CD4-positive, alpha-beta T cell treated with Interleukin-12 subunit alpha and Interleukin-12 subunit beta, for 1 hour (primary cell): ENCODE measurements around the gene NLGN1.

Source experiments
- DNase-seq: peaks from one replicate; pipeline ENCODE4 v3.0.0-alpha.2; 2020

NLGN1 gene

DNA sequence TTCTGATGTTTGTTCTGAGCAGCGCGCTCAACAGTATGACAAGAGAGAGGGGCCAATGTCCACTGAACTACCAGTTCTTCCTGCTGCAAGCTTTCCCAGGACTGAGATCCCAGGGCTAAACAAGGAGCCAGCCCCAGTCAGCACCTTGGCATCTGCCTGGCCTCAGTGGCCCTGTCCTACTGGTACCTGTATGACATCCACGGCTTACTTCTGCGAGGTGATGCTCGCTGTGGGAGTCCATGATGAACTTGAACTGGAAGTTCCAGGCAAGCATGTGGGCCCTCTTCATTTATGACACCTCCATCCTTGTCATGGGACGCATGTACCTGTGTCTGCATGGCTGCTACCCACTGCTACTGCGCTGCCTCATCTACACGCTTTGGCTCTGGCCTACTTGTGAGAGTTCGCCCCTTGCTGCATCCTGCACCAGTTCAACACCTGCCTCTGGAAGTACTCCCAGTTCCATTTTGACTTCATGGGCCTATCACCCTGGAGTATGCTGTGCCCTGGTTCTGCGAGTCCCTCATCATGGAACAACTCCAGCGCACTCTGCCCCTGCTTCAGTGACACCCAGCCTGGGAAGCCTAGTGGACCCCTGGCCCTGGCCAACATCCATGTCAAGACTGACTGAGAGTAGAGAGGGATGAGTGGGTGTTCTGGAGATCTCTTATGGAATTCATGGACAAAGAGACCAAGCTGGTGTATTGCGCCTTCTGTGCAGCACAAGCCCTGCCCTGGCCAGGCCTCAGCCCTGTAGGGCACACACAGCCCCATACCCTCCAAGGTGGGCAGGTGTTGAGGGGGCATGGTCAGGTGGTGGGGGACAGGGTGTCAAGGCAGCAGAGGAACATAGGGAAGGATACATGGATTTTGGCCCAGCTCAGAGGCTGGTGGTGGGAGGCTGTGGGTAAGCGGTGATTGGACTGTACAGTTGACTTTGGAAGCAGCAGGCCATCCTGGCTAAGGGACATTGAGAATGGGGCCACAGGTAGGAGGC, 246.8 kb downstream of the NLGN1 start:
- no peak for DNase-seq

DNA sequence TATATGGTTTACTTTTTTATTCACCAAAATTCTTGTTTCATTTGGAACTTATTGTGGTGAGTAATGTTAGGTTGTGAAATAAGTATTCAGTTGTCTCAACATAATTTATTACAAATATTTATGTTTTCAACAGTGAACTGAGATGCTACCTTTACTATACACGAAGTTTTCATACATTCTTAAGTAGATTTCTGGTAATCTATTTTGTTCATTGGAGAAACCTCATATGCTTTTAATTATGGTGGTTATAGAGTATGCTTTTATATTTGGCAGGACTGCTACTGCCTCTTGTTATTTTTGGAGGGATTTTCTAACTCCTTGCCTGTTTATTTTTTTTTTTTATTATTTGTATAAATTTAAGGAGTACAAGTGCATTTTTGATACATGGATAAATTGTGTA, 253.1 kb downstream of the NLGN1 start:
- DNase-seq: no peak

DNA sequence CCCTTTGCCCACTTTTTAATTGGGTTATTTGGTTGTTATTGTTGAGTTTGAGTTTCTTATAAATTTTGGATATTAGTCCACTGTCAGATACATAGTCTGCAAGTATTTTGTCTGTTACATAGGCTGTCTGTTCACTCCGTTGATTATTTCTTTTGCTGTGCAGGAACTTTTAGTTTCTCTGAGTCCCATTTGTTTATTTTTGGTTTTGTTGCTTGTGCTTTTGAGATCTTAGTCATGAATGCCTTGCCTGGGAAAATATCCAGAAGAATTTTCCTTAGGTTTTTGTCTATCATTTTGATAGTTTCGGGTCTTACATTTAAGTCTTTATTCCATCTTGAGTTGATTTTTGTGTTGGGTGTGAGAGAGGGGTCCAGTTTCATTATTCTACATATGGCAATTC, 254.5 kb downstream of the NLGN1 start:
- no peak for DNase-seq

DNA sequence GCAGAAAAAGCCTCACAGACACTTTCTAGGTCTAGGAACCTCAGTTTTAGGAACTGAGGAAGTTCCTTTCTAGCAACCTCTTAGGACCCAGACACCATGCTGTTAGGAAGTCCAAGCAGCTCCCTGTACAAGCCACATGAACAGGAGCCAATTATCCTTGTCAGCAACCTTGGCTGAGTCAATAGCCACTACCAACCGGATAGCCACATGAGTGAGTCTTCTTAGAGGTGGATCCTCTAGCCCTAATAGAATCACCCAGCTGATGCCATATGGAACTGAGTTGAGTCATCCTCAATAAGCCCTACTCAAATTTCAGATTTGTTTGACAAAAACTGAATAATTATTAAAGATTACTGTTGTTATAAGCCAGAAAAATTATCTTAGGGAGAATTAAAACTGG, 256.2 kb downstream of the NLGN1 start:
- no peak for DNase-seq

DNA sequence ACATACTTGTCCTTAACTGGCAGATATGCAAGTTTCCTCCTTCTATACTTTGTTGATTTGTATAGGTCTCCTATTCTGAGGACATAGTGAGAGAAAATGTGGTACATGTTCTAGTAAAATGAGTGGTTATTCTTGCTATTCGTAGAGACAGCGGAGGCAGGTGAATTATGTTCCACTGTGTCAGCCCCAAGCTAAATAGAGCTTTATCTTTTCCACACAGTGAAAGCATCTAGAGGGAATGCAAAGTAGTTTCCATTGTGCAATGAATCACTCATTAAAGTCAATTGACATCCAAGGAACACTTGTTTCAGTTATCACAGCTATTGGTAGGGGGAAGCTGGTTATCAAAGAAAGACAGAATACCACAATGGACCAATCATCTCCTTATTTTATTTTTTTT, 262.4 kb downstream of the NLGN1 start:
- no peak for DNase-seq

DNA sequence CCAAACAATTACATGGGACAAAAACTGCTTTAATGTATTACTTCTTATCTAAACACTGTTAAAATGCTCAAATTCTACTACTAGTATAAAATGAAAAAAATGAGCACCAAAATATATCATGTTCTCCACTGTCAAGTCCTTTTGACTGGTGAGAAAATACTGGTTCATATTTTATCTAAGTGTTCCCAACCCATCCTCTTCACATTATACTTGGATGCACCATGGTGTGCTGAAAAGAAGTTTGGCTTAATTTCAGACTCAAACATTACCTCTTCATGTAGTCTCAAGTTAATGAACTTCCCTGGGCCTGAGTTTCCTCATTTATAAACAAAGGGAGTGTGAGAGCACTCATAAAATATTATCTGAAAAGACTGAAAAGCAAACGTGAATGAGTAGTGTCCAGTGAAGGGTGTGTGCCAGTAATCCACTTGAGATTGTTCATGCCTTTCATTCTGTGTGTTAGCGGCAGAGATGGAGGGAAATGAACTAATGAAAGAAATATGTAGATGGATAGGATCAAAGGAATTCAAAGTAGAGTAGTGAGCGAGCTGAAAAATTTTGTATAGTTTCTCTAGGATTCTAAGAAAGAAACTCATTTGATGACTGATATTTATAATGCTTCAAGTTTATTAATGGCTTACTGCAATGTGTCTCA, 263.2 kb downstream of the NLGN1 start:
- DNase-seq: no peak

DNA sequence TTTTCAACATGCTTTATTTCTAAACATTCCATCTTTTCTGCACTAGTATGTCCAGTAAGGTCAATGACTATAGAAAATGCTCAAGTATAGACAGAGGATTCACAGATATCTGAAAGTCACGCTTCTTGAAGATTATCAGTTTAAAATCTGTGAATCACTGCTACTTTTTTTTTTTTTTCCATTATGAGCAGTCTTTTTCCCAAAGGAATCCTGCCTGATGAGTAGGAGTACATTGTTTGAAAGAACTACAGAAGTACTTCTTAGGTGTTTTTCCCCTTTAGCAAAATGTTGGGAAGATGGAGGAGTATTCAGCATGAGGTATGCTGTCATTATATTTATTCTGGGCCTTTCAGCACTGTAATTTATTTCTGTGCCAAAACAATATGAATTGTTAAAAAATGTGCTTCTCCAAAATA, 266.2 kb downstream of the NLGN1 start:
- DNase-seq: no peak

DNA sequence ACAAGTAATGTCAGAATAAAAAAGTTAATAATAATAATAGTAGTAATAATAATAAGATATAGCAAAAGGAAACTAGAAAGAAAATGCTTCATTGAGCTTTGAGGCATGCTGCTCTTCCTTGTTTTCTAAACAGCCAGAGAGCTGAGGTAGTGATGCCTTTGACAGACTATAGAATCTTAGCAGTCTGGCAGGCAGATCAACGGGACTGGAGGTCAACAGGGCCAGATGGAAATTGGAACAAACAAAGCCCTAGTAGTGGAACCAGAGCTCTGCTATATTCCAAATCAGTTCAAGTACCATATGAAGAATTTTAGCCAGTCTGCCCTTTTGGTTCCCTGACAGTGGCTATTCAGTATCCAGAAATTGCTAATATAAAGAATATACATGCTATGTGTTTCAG, 278.6 kb downstream of the NLGN1 start:
- DNase-seq: no peak

DNA sequence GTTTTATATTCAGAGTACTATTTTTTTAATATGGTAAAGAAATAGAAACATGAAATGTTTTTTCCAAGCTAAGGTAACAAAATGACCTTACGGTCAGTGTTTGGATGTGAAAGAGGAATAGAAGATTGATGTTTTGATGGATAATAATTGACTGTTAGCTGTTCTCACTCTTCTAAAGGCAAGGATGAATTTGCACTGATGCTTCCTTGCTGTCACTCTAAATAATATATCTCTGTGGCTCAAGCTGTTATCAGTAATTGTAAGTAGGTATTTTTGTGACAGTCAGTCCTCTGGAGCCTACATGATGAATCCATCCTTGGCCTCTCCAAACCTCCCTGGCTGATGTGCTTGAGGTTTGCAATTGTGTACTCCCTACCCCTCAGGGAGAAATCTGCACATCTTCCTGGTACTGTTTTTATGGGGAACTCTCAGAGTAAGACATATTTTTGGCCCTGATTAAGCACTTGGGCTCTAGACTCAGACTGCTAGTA, 283.7 kb downstream of the NLGN1 start:
- DNase-seq: no peak

DNA sequence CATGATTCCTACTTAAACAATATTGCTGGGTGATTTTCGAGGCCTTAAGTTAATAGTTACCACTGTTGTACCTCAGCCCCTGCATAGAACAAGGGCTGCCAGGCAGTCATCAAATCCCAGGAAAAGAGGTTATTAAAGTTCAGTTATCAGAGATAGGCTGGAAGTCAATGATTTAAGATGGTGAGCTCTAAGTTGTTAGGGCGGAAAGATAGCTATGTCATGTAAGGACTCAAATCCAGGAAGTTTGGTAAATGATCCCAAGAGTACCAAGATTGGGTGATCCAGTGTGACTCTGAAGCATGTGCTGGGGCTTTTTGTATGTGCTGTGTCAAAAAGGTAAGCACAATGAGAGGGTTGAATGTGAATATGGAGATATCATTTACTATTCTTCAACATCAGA, 287.9 kb downstream of the NLGN1 start:
- DNase-seq: no peak

DNA sequence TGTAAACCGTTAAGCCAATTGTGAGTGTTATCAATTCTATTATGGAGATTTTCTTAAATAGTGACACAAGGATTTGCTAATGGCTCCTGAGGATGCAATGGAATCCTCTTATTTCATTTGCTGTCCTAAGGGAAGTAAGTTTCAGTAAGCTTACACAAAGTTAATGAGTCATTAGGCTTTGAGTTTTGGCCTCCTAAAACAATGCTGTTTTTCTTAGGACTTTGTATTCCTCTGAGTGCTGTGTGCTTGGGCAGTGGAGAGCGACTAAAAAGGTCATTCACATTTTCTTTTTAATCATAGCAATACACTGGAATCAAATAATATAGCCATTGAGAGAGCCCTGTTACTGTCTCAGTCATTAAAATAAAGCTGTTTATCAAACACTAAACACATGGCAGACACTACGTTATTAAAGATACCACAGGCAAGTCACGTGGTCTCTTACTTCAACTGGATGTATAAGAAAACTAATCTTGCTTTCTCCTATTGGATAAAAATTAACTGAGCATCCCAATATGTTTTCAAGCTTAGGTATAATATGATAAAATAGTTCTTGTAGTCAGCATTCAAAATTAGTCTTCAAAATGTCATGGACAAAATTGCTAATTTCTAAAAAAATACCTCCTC, 290.8 kb downstream of the NLGN1 start:
- no peak for DNase-seq

DNA sequence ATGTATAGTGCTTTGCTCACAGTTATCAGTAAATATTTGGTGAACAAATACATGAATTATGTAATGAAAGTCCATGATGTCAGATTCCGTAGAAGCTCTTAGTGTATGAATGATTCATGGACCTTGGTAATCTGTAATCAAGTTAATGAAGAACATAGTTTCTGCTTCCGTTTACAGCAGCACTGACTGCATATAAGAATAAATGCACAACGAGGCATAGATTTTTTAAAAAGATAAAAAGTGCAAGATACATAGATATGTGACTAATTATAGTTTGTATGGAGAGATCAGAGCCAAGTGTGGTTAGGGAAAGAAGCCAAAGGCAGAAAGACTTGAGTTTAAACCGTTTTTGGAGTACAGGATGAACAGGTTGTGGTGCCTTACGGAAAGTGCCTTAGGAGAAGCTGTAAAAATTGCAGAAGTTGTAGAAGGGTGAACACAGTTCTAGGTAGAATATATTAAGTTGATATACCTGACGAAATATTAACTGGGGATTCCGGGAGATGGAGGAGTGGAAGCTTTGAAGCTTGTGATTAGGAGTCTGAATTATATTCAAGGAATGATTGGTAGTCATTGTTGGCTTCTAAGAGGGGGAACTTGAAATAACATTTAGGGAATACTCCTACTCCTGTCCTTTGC, 293.1 kb downstream of the NLGN1 start:
- no peak for DNase-seq

DNA sequence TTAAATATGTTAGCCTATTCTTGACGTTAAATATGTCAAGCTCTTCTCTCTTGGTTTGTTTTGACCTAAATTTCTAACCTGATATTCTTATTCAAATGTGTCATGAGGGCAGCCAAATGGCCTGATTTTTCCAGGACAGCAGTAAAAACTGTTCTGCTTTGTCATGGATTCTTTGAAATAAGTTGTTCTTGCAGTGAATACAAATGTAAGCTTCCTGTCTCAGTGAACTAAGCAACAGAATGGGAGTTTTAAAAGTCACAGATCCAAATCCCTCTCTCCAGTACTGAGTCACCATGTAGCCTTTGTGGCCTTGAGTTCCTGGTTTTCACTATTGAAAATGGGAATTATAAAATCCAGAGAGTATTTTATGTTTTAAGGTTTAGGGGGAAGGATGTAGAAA, 301.8 kb downstream of the NLGN1 start:
- no peak for DNase-seq

DNA sequence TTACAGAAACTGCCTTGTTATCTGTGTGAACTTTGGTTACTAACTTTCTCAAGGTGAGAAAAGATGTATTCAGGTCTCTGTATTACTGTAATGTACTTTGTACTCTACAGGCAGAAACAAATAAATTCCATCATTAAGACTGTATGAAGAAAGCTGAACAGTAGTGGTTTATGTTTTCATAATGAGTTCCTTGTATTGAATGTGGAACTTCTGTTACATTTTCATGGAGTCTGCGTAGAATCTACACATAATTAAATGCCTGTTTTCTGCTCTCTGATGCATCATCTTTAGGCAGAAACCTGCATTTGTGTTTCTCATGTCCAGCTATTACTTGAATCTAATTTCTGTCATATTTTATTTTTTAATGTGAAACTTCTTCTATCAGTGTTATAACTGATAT, 302.8 kb downstream of the NLGN1 start:
- no peak for DNase-seq

DNA sequence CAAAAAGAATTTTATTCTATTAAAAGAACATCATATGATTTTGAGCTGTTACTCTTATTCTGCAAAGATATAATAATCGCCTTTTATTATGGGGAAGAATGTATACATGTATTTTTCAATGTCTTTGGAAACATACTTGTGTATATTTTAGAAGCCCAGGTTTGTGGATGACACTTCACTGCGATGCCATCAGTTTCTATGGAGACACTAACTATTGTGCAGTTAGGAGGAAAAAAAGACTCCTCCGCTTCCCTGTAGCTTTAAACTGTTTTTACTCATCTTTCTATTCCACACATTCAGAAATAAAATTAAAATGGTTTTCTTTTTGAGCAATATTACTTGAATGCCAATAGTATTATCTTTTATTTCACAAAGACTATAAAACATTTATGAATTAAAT, 305.0 kb downstream of the NLGN1 start:
- DNase-seq: no peak

DNA sequence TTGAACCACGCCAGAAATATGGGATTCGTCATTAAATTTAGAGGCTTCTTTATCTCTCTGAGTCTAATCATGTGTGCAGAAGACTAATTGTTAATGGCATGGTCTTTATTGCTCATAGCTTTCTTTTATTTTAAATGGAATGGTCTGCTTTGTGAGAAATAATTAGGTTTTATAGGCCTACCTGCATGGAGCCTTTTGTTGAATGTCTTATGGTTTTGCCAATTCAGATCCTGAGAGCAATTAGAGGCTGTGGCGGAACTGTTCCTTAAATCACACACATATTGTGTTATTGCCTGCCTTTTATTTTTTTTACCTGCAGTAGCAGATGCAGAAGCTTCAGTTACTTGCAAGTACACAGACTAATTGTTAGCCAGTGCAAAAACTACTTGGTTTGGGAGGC, 306.2 kb downstream of the NLGN1 start:
- no peak for DNase-seq

DNA sequence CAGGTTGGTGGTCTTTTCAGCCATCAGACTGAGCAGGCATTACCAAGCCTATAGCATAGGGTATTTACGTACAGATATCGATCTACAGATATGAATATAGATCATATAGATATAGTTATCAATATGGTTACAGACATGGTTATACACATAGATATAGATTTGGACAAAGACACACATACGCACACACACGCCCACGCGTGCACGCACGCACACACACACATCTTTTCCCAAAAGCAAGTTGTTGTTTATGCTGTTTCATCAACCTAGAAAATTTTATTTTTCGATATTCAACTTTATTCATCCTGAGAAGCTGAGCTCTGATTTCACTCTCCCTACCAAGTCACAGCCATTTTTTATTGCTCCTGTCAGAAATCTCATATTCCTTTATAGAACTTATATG, 309.1 kb downstream of the NLGN1 start:
- DNase-seq: no peak

DNA sequence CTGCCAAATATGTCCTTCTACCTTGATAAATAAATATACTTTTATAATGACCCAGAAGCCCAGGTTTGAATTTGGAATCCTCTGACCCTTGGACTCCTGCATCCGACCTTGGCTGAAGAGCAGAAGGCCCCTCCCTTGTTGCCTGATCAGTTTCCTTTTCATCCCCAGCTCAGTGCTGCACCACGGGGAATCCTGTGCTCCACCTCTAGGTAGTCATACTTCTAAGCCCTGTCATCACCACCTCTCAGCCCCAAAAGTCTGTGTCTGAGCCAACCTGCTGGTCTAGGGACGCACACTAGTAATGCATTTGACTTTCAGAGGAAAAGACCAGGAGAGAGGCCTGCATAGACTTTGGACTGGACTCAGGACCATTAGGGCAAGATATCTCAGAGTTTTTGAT, 310.6 kb downstream of the NLGN1 start:
- DNase-seq: no peak

DNA sequence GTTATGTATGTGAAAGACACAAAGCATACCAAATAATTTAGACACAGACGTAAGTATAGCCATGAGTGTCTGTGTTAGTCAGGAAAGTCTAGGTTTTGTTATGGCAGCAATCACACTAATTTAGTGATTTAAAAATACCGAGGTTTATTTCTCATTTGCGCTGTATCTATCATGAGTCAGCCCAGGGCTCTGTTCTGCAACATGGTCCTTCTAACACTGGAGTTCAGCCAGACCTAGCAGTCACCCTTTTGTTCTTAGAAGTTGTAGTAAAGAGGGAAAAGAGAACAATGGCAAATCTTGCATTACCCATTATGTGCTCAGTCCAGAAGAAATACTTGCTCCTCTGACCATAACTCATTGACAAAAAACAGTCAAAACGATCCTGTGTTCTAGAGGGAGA, 311.5 kb downstream of the NLGN1 start:
- no peak for DNase-seq

DNA sequence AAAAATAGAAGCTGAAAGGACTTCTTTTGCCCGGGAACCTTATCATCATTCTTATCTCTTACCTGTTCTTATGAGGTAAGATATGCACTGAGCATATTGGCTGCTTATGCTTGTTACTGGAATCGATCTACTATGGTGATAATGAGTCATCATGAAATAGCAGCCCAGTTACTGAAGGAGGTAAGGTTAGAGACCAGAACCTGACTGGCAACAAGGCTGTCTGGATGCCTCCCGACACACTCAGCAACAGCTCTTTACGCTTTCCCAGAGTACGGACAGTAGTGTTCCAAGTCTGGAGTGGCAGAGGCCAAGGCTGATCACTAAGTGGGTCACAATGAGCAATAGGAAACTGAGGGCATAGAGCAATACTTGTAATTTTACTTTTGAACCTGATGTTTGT, 314.1 kb downstream of the NLGN1 start:
- no peak for DNase-seq

DNA sequence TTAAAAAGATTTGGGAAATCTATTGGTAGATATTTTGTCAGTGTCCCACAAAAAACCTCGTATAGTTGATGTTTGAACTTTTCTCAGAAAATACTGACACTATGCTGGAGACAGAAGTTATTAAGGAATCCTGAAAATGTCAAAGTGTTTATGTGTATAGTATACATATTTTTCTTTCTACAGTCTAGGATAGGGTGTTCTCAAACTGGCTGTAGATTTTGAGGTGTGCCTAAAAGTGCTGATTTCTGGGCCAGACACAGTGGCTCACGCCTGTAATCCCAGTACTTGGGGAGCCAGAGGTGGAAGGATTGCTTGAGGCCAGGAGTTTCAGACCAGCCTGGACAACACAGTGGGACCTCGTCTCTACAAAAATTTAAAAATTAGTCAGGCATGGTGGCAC, 322.0 kb downstream of the NLGN1 start:
- no peak for DNase-seq

DNA sequence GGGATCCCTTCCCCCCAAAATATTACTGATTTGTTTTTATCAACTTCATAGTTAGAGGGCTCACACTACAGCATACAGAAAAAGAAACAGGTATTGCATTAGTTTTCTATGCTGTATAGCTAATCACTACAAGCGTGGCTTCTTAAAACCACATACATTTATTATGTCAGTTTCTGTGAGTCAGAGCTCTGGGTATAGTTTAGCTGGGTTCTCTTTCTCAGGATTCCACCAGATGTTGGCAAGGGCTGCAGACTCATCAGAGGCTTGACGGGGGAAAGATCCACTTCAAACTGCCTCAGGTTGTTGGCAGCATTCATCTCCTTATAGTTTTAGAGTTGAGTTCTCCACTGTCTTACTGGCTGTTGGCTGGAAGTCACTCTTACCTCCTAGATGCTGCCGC, 328.0 kb downstream of the NLGN1 start:
- DNase-seq: no peak

DNA sequence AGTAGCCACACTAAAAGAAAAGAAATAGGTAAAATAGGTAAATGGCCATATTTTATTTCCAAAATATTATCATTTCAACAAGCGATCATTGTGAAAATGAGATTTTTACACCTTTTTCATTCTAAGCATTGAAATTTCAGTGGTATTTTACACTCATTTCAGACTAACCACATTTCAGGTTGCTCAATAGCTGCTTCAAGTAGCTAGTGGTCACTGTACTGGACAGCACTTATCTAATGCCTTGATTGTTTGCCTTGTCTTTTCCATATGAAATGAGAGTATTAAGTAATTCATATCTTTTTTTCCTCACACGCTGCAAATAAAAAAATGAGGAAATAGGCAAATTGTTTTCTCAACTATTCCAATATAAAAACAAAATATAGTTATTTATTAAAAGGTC, 332.8 kb downstream of the NLGN1 start:
- DNase-seq: no peak
